Measurements from ENCODE around the gene CSTPP1.

DNA sequence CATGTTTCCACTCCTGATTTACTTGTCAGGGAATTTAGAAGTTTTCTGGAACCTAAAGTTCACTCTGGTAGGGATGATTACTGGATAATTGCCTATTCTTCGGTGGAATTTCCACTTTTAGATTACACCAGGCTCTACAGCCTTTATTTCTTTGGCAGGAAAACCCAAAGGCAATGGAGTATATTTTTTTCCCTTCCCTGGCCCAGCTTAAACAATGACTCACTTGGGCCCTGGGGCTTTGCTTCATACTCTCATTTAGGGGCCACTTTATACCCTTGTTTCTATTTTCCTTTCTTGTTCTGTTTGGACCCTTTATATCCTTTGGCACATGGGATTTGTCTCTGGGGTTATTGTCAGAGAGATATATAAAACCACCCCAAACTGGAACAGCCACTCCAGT is 114.7 kb downstream of the CSTPP1 start:
- TF ChIP-seq TAF1 (IDR thresholded peaks at IDR 0.05; ENCODE audit: borderline replicate concordance, insufficient read depth, low read length) (no peak), POLR2AphosphoS5 (IDR thresholded peaks at IDR 0.05; ENCODE audit: low read depth, low read length) (no peak), SIN3A (IDR thresholded peaks at IDR 0.05; ENCODE audit: borderline replicate concordance, insufficient read depth, low read length) (no peak), FOXP2 (optimal IDR thresholded peaks at IDR 0.05; ENCODE audit: borderline replicate concordance, extremely low read depth, extremely low read length, insufficient read depth) (no peak)
- TF ChIP-seq, protein P1, sequence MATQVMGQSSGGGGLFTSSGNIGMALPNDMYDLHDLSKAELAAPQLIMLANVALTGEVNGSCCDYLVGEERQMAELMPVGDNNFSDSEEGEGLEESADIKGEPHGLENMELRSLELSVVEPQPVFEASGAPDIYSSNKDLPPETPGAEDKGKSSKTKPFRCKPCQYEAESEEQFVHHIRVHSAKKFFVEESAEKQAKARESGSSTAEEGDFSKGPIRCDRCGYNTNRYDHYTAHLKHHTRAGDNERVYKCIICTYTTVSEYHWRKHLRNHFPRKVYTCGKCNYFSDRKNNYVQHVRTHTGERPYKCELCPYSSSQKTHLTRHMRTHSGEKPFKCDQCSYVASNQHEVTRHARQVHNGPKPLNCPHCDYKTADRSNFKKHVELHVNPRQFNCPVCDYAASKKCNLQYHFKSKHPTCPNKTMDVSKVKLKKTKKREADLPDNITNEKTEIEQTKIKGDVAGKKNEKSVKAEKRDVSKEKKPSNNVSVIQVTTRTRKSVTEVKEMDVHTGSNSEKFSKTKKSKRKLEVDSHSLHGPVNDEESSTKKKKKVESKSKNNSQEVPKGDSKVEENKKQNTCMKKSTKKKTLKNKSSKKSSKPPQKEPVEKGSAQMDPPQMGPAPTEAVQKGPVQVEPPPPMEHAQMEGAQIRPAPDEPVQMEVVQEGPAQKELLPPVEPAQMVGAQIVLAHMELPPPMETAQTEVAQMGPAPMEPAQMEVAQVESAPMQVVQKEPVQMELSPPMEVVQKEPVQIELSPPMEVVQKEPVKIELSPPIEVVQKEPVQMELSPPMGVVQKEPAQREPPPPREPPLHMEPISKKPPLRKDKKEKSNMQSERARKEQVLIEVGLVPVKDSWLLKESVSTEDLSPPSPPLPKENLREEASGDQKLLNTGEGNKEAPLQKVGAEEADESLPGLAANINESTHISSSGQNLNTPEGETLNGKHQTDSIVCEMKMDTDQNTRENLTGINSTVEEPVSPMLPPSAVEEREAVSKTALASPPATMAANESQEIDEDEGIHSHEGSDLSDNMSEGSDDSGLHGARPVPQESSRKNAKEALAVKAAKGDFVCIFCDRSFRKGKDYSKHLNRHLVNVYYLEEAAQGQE (IDR thresholded peaks at IDR 0.05; ENCODE audit: insufficient read depth in 1 of 2, low read depth in 2 of 2, low read length in 2 of 2), result no peak

Data from PFSK-1 (cell line).